ENCODE data around the gene DENND1A.

GRCh38 chr9:123551734-123552133 is 378.2 kb downstream of the DENND1A start:
- TF ChIP-seq CTCF (IDR thresholded peaks at IDR 0.05; ENCODE audit: insufficient read depth, low read depth, low read length) (no peak), EZH2 (IDR thresholded peaks at IDR 0.05; ENCODE audit: insufficient read depth, low read length) (no peak)

All from astrocyte (in vitro differentiated cells and primary cell).